ENCODE data around the gene SEPTIN12.
"Not testable (repeated sequence)": the region's sequence is repeated elsewhere in the genome, so short reads cannot be mapped to it uniquely, and the experiment has no call there.

DNA sequence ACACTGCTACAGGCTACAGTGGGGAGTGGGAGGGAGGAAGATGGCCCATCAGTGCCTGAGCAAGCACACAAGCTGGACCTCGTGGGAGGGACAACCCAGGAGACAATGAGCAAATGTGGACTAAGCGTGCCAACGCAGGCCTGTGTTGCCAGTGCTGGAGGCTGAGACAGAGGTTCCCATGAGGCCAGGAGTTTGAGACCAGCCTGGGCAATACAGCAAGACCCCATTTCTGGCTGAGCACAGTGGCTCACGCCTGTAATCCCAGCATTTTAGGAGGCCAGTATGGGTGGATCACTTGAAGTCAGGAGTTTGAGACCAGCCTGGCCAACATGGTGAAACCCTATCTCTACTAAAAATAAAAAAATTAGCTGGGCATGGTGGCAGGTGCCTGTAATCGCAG lies 49.8 kb downstream of the SEPTIN12 start:
- TF ChIP-seq CTCF, POLR2A, EP300, POLR2AphosphoS5 (IDR thresholded peaks at IDR 0.05): not testable (repeated sequence)

Measured in upper lobe of left lung (tissue), 4 donors.